ENCODE results near the gene TNFRSF17.

- TF ChIP-seq GTF2F1 (IDR thresholded peaks at IDR 0.05; ENCODE audit: borderline replicate concordance, low read depth, low read length) (no peak), HDAC6 (IDR thresholded peaks at IDR 0.05; ENCODE audit: low read depth, low read length) (no peak), CTCF (IDR thresholded peaks at IDR 0.05; ENCODE audit: control extremely low read depth in 1 of 3, insufficient read depth in 1 of 3, low read depth in 1 of 3, low read length in 3 of 3) (no peak), RAD21 (IDR thresholded peaks at IDR 0.05 in 1 of 2, conservative IDR thresholded peaks at IDR 0.05 in 1 of 2; ENCODE audit: low read depth in 2 of 2, low read length in 2 of 2) (no peak), RFX5 (IDR thresholded peaks at IDR 0.05; ENCODE audit: borderline replicate concordance, low read depth, low read length) (no peak), BCL11A (IDR thresholded peaks at IDR 0.05; ENCODE audit: low read depth in 2 of 2, low read length in 2 of 2) (no peak), POLR2A (IDR thresholded peaks at IDR 0.05; ENCODE audit: control extremely low read depth in 1 of 2, low read depth in 2 of 2, low read length in 2 of 2) (no peak), USF2 (IDR thresholded peaks at IDR 0.05; ENCODE audit: low read length) (no peak)
Measured at GRCh38 chr16:11996433-11997330, 31.7 kb downstream of the TNFRSF17 start.

Data from H1 (cell line).